HG03280 (cell line): Measurements from ENCODE around the gene SPNS2.

Experiments used
- ATAC-seq: cut with Tn5 transposase; IDR thresholded peaks from one replicate; pipeline ENCODE4 v1.9.1; 2021; ENCODE audit warnings: mild to moderate bottlenecking, moderate library complexity; ENCODE audit not compliant: unreplicated experiment

The SPNS2 gene

DNA sequence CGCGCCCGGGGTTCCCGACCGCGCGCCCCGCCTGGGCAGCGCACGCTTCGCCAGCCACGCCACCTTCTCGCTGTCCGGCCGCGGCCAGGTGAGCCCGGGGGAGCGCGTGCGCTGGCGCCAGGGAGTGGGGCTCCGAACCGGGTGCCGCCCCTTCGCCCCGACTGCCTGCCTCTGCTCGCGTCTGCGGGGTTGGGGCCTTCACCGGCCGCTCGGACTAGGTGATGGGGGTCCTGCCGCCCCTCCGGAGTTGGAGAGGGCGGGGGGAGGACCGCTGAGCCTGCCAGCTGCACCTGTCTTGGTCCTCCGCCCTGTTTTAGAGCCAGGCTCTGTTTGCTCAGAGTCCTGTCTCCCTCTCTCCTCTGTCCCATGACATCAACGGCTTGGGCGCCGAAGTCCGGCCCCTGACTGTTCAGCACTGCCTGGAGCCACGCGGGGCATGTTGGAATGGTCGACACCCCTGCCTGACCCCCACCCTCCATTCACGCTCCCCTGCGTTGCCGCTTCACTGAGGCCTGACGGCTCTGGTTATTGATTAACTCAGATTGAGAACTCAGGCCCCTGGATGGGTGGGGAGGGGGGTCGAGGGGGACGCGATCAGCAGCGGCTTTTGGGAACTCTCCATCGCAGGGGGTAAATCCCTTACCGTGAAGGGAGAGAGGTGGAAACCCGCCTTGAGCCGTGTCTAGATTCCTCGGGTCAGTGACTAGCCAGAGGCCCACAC lies 86.4 kb downstream of the SPNS2 start:
- ATAC-seq: no peak

DNA sequence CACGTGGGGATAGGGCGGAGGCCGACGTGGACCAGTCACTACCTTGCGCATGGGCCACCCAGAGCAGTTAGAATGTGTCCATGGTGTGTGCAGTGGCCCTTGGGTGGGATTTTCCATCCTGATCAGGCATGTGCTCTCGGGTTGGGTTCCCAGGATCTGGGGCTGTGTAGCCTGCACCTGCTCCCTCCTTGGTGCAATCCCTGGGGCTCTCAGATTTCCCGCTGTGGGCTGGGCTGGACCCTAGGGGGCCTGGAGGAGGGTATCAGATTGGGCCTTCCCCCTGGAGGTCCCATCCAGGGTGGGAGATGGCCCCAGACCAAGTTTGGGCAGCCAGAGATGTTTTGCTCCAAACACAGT lies 86.9 kb downstream of the SPNS2 start:
- no peak for ATAC-seq

DNA sequence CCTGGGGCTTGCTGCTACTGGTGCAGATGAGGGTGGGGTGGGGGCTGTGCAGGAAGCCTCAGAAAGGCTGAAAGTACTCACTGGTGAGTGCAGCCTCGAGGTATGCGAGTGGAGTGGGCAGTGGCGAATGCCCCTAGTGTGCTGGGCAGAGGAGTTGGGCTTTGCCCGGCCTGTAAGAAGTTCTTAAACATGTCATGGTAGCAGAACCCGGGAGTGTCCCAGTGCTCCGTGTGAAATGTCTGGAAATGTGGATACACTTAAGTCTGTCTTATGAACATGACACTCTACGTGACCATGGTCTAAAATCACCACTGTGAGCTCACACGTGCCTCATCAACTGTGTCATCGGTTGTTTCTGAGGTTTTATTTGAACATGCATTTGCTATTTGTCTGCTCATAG lies 87.4 kb downstream of the SPNS2 start:
- no peak for ATAC-seq

DNA sequence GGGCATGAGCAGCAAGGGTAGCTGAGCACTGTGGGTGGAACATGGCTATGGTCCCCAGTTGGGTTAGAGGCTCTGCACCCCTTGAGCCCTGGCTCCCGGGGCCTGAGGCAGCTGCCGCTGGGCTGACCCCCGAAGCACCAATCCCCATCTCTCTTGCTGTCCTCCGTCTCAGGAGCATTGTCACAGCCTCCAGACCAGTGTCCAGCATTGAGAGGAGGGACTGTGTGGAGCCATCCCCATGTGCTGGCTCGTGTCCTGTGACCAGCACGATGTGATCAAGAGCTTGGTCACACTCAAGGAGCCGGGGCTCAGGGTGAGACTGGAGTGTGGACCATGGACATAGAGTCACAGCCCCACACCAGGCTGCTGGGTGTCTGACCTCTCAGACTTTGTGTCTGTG lies 88.5 kb downstream of the SPNS2 start:
- no peak for ATAC-seq

DNA sequence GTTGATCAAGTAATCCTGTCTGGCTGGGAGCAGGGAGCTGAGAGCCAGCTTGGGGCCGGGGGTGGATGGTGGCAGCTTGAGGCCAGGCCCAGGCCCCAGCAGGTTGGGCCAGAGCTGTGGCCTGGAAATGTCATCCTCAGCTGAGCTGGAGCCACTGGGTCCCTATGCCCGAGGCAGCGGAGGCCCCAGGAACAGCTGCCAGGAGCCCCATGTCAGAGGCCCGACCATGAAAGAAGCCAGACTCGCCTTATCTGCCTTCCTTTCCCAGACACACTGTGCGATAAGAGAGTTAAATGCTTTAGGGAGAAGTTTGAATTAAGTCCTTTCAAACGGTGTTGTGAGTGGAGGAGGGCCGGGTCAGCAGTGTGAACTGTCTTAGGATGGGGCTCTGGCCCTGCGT lies 89.1 kb downstream of the SPNS2 start:
- ATAC-seq: no peak

DNA sequence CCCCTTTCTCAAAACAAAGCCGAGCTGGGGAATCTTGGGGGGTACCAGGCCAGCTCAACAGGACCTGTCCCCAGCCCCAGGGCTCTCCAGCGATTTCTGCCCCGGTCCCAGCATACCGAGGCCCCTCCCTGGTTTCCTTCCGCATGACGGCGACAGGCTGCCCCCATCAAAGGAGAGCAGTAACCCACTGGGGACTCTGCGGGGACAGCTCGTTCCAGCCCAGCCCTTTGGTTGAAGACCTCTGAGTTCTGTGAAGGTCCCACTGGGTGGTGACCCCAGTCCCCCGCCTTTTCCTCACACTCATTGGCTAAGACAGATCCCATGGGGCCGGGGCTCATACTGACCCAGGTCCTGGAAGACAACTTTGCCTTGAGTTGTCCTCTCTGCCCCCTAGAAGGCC lies 89.7 kb downstream of the SPNS2 start:
- no peak for ATAC-seq
